Stimulated activated CD8-positive, alpha-beta memory T cell treated with anti-CD3 and anti-CD28 coated beads, Interleukin-15, amount 100 ng/mL, for 4 hours (primary cell): ENCODE data around the gene EXOSC2.
"Not testable (repeated sequence)": the region's sequence is repeated elsewhere in the genome, so short reads cannot be mapped to it uniquely, and the experiment has no call there.

Experiments used
- DNase-seq, 2 donors: peaks; one replicate each; pipeline ENCODE4 v3.0.0-alpha.2; 2020; ENCODE audit warnings: low read depth in 2 of 2

The EXOSC2 gene

GRCh38 chr9:130667120-130667435, 26.5 kb upstream of the EXOSC2 start:
- DNase-seq = no peak

GRCh38 chr9:130668196-130668595, 25.4 kb upstream of the EXOSC2 start:
- DNase-seq = no peak

GRCh38 chr9:130668659-130669058, 24.9 kb upstream of the EXOSC2 start:
- DNase-seq = no peak

- DNase-seq = no peak
These were observed 23.6 kb upstream of the EXOSC2 start for GRCh38 chr9:130669965-130670364.

- DNase-seq = no peak
These were observed 22.9 kb upstream of the EXOSC2 start for GRCh38 chr9:130670644-130671043.

- no peak for DNase-seq
These were observed 21.1 kb upstream of the EXOSC2 start for GRCh38 chr9:130672466-130672865.

GRCh38 chr9:130672933-130673615, 20.5 kb upstream of the EXOSC2 start:
- DNase-seq = no peak

- DNase-seq = no peak
These were observed 18.2 kb upstream of the EXOSC2 start for GRCh38 chr9:130675396-130675795.

GRCh38 chr9:130677252-130677651, 16.3 kb upstream of the EXOSC2 start:
- no peak for DNase-seq

- peak; percentile 20 to 45 for DNase-seq
These were observed 12.5 kb upstream of the EXOSC2 start for GRCh38 chr9:130680836-130681768.

GRCh38 chr9:130681769-130682420, 11.7 kb upstream of the EXOSC2 start:
- DNase-seq = no peak

- peak; percentile 18 to 33 for DNase-seq
These were observed 11.0 kb upstream of the EXOSC2 start for GRCh38 chr9:130682421-130683121.

- no peak for DNase-seq
These were observed 8.5 kb upstream of the EXOSC2 start for GRCh38 chr9:130685104-130685503.

- not testable (repeated sequence) for DNase-seq
These were observed 7.6 kb upstream of the EXOSC2 start for GRCh38 chr9:130685945-130686344.

GRCh38 chr9:130687615-130688014, 6.0 kb upstream of the EXOSC2 start:
- DNase-seq = no peak

GRCh38 chr9:130688072-130688471, 5.5 kb upstream of the EXOSC2 start:
- no peak for DNase-seq

- DNase-seq = no peak
These were observed 4.0 kb upstream of the EXOSC2 start for GRCh38 chr9:130689572-130689936.

- DNase-seq = no peak
These were observed 3.5 kb upstream of the EXOSC2 start for GRCh38 chr9:130689937-130690700.

GRCh38 chr9:130692321-130692720, 1.3 kb upstream of the EXOSC2 start:
- DNase-seq = no peak

- DNase-seq = no peak
These were observed 517 bp upstream of the EXOSC2 start for GRCh38 chr9:130693101-130693425.

GRCh38 chr9:130694205-130694604, 625 bp downstream of the EXOSC2 start:
- DNase-seq = no peak
